HG03060 (cell line): ENCODE results near the gene BGN.

Experiments
- ATAC-seq: cut with Tn5 transposase; IDR thresholded peaks from one replicate; pipeline ENCODE4 v1.9.1; 2021; ENCODE audit warnings: low read depth, moderate number of reproducible peaks; ENCODE audit not compliant: unreplicated experiment

Gene BGN

DNA sequence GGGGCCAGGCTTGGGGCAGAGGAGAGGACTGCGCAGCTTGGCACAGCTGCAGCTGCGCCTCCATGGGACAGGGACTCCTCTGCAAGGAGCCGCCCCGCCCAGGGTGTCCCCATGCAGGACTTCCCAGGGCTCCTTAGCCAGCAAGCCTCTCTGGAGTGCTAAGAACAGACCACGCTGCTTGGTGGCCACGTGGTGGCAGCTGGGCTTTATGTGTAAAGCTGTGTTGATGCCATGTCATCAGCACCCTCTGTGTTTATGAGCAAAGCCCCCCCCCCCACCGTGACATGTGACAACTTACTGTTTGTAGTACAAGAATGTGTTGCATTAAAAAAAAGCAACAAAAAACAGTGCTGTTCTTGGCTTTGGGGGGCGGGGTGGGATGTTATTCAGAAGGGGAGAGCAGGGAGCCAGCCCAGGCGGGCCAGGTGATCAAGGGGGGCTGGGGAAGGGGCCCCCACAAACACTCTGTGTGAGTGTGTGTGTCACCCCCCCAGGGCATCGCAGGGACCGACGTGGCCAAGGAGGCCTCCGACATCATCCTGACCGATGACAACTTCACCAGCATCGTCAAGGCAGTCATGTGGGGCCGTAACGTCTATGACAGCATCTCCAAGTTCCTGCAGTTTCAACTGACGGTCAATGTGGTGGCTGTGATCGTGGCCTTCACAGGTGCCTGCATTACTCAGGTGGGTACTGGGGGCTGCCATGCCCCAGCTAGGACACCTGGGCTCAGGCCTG, 63.0 kb downstream of the BGN start:
- no peak for ATAC-seq
